Epithelial cell of prostate (primary cell): ENCODE data around the gene SLC30A3.
A peak's percentile ranks its signal among the peaks of the same experiment; 100 is the strongest.

Source experiments
- DNase-seq: peaks from one replicate; pipeline ENCODE4 v3.0.0-alpha.2; 2011; ENCODE audit warnings: low read depth, low spot score
- H3K27ac ChIP-seq: fragments of 450-650 bp; 2 replicates; pipeline ENCODE4 v1.5.1; 2017; ENCODE audit warnings: mild to moderate bottlenecking

Gene SLC30A3

GRCh38 chr2:27211241-27211942, 51.5 kb downstream of the SLC30A3 start:
- H3K27ac ChIP-seq = peak overlapping the region; percentile 83
- no peak for DNase-seq

GRCh38 chr2:27209621-27210401, 53.0 kb downstream of the SLC30A3 start:
- H3K27ac ChIP-seq = no peak overlapping the region
- DNase-seq = no peak

GRCh38 chr2:27208486-27209050, 54.3 kb downstream of the SLC30A3 start:
- H3K27ac ChIP-seq = no peak overlapping the region
- DNase-seq = no peak

GRCh38 chr2:27206346-27206745, 56.5 kb downstream of the SLC30A3 start:
- no peak overlapping the region for H3K27ac ChIP-seq
- no peak for DNase-seq

- DNase-seq = no peak
- no peak overlapping the region for H3K27ac ChIP-seq
Measured at GRCh38 chr2:27205206-27205605, 57.6 kb downstream of the SLC30A3 start.

GRCh38 chr2:27204566-27204965, 58.3 kb downstream of the SLC30A3 start:
- H3K27ac ChIP-seq = no peak overlapping the region

GRCh38 chr2:27203741-27204140, 59.1 kb downstream of the SLC30A3 start:
- no peak for DNase-seq
- no peak overlapping the region for H3K27ac ChIP-seq

More at GRCh38 chr2:27204566-27204965, 58.3 kb downstream of the SLC30A3 start:
- DNase-seq = no peak
